Measurements from ENCODE around the gene CENPP. TPM values are rescaled to one million over a fixed set of nuclear protein-coding genes. Genes with fewer than 3 reads are reported as not detected.
A peak's percentile ranks its signal among the peaks of the same experiment; 100 is the strongest.

The CENPP gene
- total RNA-seq, 1 donor from 2014 or later, result 1.9 TPM

DNA sequence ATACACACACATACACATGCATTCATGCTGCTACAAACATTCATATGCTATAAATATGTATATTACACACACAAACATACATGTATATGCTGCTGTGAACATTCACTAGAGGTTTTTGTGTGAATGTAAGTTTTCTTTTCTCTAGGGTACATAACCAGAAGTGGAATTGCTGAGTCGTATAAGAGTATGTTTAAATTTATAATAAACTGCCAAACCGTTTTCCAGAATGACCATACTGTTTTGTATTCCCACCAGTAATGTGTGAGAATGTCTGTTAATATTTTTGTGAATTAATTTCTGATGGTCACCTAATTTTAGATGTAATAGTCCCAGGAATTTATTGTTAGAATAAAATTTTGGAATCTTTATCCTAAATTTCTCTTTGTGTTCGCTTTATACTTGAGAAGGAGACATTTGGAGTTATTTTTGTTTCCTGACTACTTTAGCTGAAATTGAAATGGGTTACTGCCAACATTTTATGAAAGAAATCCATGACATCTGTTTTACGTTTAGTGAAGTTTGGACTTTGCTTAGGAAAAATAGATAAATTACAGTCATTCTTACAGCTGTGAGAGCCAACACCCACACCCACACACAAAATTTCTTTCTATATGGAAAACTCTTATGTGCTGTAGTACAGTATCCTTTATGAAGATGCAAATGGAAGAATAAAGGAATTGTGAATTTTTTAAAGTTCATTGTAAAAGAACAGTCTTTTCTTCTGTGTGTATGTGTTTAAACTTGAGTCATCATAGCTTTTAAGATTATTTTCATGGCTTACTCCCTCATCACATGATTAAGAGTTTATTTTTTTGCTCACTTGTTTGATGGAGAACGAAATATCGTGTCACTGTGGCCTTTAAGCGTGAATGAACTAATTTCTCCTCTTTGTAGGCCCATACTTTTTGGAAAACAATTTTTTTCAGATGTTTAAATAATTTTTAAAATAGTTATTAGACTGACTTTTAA lies 24.3 kb downstream of the CENPP start:
- Mint-ChIP-seq H3K27ac (ENCODE audit: unreplicated experiment) (no peak overlapping the region), H3K4me1 (ENCODE audit: low read depth, unreplicated experiment) (no peaks in the 10 kb centered on the region)
- no peak overlapping the region for H2AFZ ChIP-seq (ENCODE audit: low read depth, low read length)

DNA sequence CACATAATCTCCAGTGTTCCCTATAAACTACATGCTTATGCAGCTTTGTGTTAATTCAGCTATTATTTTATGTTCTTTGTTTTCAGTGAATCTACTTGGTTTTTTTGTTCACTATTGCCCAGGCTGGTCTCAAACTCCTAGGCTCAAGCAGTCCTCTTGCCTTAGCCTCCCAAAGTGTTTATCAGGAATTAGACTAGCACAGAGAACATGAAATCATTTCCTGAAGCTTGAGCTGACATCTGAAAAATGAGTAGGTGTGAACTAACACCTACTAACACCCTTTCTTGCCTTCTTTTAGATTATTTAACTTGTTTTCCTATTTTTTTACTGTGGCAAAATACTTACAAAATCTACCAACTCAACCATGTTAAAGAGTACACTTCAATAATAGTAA lies 25.0 kb downstream of the CENPP start:
- Mint-ChIP-seq H3K9me3 (ENCODE audit: unreplicated experiment) (peaks cover 13% of the 10 kb centered on the region), H3K27me3 (ENCODE audit: low read depth, unreplicated experiment) (no peaks in the 10 kb centered on the region), H3K4me3 (ENCODE audit: unreplicated experiment) (no peak overlapping the region), H3K4me1 (ENCODE audit: low read depth, unreplicated experiment) (no peaks in the 10 kb centered on the region), H3K27ac (ENCODE audit: unreplicated experiment) (no peak overlapping the region), H3K36me3 (ENCODE audit: low read depth, unreplicated experiment) (peaks cover 5% of the 10 kb centered on the region)
- Histone ChIP-seq H3K4me3 (ENCODE audit: insufficient read depth, low read depth, low read length) (no peak overlapping the region), H2AFZ (ENCODE audit: low read depth, low read length) (no peak overlapping the region), H3K9me3 (ENCODE audit: insufficient read depth, low read depth, low read length) (peaks cover 5% of the 10 kb centered on the region), H3K27me3 (ENCODE audit: insufficient read depth, low read length) (no peaks in the 10 kb centered on the region), H3K27ac (ENCODE audit: low read depth, low read length) (no peak overlapping the region), H3K79me2 (ENCODE audit: insufficient read depth, low read length) (no peaks in the 10 kb centered on the region), H3K4me1 (ENCODE audit: insufficient read depth, low read length) (no peaks in the 10 kb centered on the region), H4K20me1 (ENCODE audit: insufficient read depth, low read length) (no peaks in the 10 kb centered on the region), H3K36me3 (ENCODE audit: insufficient read depth, low read length) (no peaks in the 10 kb centered on the region), H3K9ac (ENCODE audit: low read length) (no peak overlapping the region), H3K4me2 (ENCODE audit: low read length) (no peak overlapping the region)
- DNase-seq (ENCODE audit: low read depth) (no peak), FAIRE-seq (no peak)
- TF ChIP-seq, protein P1, sequence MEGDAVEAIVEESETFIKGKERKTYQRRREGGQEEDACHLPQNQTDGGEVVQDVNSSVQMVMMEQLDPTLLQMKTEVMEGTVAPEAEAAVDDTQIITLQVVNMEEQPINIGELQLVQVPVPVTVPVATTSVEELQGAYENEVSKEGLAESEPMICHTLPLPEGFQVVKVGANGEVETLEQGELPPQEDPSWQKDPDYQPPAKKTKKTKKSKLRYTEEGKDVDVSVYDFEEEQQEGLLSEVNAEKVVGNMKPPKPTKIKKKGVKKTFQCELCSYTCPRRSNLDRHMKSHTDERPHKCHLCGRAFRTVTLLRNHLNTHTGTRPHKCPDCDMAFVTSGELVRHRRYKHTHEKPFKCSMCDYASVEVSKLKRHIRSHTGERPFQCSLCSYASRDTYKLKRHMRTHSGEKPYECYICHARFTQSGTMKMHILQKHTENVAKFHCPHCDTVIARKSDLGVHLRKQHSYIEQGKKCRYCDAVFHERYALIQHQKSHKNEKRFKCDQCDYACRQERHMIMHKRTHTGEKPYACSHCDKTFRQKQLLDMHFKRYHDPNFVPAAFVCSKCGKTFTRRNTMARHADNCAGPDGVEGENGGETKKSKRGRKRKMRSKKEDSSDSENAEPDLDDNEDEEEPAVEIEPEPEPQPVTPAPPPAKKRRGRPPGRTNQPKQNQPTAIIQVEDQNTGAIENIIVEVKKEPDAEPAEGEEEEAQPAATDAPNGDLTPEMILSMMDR (IDR thresholded peaks at IDR 0.05; ENCODE audit: insufficient read depth, low read depth, low read length), result no peak
- no peak for TF ChIP-seq EZH2 (IDR thresholded peaks at IDR 0.05; ENCODE audit: insufficient read depth, low read length)

More for the DNA sequence above, 24.3 kb downstream of the CENPP start:
- Histone ChIP-seq H3K27ac (ENCODE audit: low read depth, low read length) (no peak overlapping the region), H3K36me3 (ENCODE audit: insufficient read depth, low read length) (no peaks in the 10 kb centered on the region), H4K20me1 (ENCODE audit: insufficient read depth, low read length) (no peaks in the 10 kb centered on the region), H3K9me3 (ENCODE audit: insufficient read depth, low read depth, low read length) (peaks cover 5% of the 10 kb centered on the region), H3K4me2 (ENCODE audit: low read length) (peak overlapping the region; percentile 9), H3K27me3 (ENCODE audit: insufficient read depth, low read length) (no peaks in the 10 kb centered on the region), H3K4me3 (ENCODE audit: insufficient read depth, low read depth, low read length) (no peak overlapping the region), H3K79me2 (ENCODE audit: insufficient read depth, low read length) (no peaks in the 10 kb centered on the region), H3K9ac (ENCODE audit: low read length) (no peak overlapping the region), H3K4me1 (ENCODE audit: insufficient read depth, low read length) (no peaks in the 10 kb centered on the region)
- peaks cover 4% of the 10 kb centered on the region for H3K36me3 Mint-ChIP-seq (ENCODE audit: low read depth, unreplicated experiment)
- FAIRE-seq (no peak), DNase-seq (ENCODE audit: low read depth) (peak; percentile 60)
- H3K27me3 Mint-ChIP-seq (ENCODE audit: low read depth, unreplicated experiment), result no peaks in the 10 kb centered on the region
- TF ChIP-seq, protein P1 (IDR thresholded peaks at IDR 0.05; ENCODE audit: insufficient read depth, low read depth, low read length), result no peak
- TF ChIP-seq EZH2 (IDR thresholded peaks at IDR 0.05; ENCODE audit: insufficient read depth, low read length), result no peak
- no peak overlapping the region for H3K4me3 Mint-ChIP-seq (ENCODE audit: unreplicated experiment)
- H3K9me3 Mint-ChIP-seq (ENCODE audit: unreplicated experiment), result peaks cover 13% of the 10 kb centered on the region

DNA sequence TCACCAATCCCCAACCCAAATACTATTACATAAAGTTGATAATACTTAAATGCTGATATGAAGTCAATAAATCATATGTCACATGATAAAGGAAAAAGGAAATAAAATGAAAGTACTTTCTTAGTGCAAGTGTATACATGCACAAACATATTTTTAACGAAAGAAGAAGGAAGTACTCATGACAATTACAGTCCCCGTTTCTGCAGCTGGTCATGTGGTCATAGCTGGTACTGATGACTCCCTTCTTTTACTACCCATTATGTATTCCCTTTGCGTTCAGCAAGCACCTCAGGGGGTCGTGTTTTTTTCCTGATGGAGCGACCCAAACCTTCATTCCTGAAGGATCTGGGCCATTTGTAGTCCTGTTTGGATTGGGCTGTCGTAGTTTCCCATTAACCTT lies 27.3 kb downstream of the CENPP start:
- H3K4me3 Mint-ChIP-seq (ENCODE audit: unreplicated experiment), result no peak overlapping the region
- FAIRE-seq, result no peak
- Histone ChIP-seq H3K9ac (ENCODE audit: low read length) (no peak overlapping the region), H4K20me1 (ENCODE audit: insufficient read depth, low read length) (no peaks in the 10 kb centered on the region), H2AFZ (ENCODE audit: low read depth, low read length) (no peak overlapping the region), H3K4me1 (ENCODE audit: insufficient read depth, low read length) (no peaks in the 10 kb centered on the region), H3K9me3 (ENCODE audit: insufficient read depth, low read depth, low read length) (peaks cover 5% of the 10 kb centered on the region), H3K36me3 (ENCODE audit: insufficient read depth, low read length) (no peaks in the 10 kb centered on the region), H3K4me2 (ENCODE audit: low read length) (no peak overlapping the region), H3K27ac (ENCODE audit: low read depth, low read length) (no peak overlapping the region), H3K27me3 (ENCODE audit: insufficient read depth, low read length) (no peaks in the 10 kb centered on the region), H3K4me3 (ENCODE audit: insufficient read depth, low read depth, low read length) (no peak overlapping the region), H3K79me2 (ENCODE audit: insufficient read depth, low read length) (no peaks in the 10 kb centered on the region)
- H3K36me3 Mint-ChIP-seq (ENCODE audit: low read depth, unreplicated experiment), result peaks cover 5% of the 10 kb centered on the region
- no peak overlapping the region for H3K27ac Mint-ChIP-seq (ENCODE audit: unreplicated experiment)
- no peaks in the 10 kb centered on the region for H3K27me3 Mint-ChIP-seq (ENCODE audit: low read depth, unreplicated experiment)
- peaks cover 22% of the 10 kb centered on the region for H3K9me3 Mint-ChIP-seq (ENCODE audit: unreplicated experiment)
- no peak for DNase-seq (ENCODE audit: low read depth)
- no peaks in the 10 kb centered on the region for H3K4me1 Mint-ChIP-seq (ENCODE audit: low read depth, unreplicated experiment)
- TF ChIP-seq EZH2 (IDR thresholded peaks at IDR 0.05; ENCODE audit: insufficient read depth, low read length), result no peak
- TF ChIP-seq, protein P1 (IDR thresholded peaks at IDR 0.05; ENCODE audit: insufficient read depth, low read depth, low read length), result no peak

All from astrocyte (in vitro differentiated cells and primary cell).